Stomach (tissue), 4 donors: ENCODE data around the gene RFC2.

ENCODE experiments used
- CTCF ChIP-seq, 7 experiments: fragments of 450-650 bp in 4 of 7; fragments of 200-600 bp in 3 of 7; sonication (generic) in 3 of 7; IDR thresholded peaks; one replicate each; pipeline ENCODE4 v1.5.1; 2016 to 2019; ENCODE audit warnings: antibody characterized with exemption in 7 of 7, control low read depth in 2 of 7, mild to moderate bottlenecking in 1 of 7
- EP300 ChIP-seq: sonication (generic); formaldehyde crosslinking; IDR thresholded peaks from one replicate; pipeline ENCODE4 v1.6.1; 2017; ENCODE audit warnings: antibody characterized with exemption
- POLR2A ChIP-seq, 4 donors: fragments of 450-650 bp; IDR thresholded peaks; one replicate each; pipeline ENCODE4 v1.6.1; 2016; ENCODE audit warnings: antibody characterized with exemption in 4 of 4, control low read depth in 2 of 4, mild to moderate bottlenecking in 1 of 4, moderate library complexity in 1 of 4
- POLR2AphosphoS5 ChIP-seq, 3 donors: sonication (generic); formaldehyde crosslinking; IDR thresholded peaks; one replicate each; pipeline ENCODE4 v1.6.1; 2016; ENCODE audit warnings: antibody characterized with exemption in 3 of 3

GRCh38 chr7:74218343-74218698, 35.9 kb downstream of the RFC2 start:
- no peak for TF ChIP-seq CTCF (IDR thresholded peaks at IDR 0.05)
- TF ChIP-seq POLR2A (IDR thresholded peaks at IDR 0.05): no peak
- no peak for TF ChIP-seq EP300
- no peak for TF ChIP-seq POLR2AphosphoS5 (IDR thresholded peaks at IDR 0.05)
